Chondrocyte (in vitro differentiated cells): ENCODE measurements around the gene FSIP1. TPM values are rescaled to one million over a fixed set of nuclear protein-coding genes. Genes with fewer than 3 reads are reported as not detected.

Experiments used
- DNase-seq: peaks from one replicate; pipeline ENCODE4 v3.0.0; 2021; ENCODE audit warnings: mixed read lengths, low spot score
- H3K27ac Mint-ChIP-seq: one replicate; pipeline ENCODE4 v1.8.0; 2021; ENCODE audit warnings: mild to moderate bottlenecking, moderate library complexity, mixed read lengths; ENCODE audit not compliant: unreplicated experiment
- H3K27me3 Mint-ChIP-seq: 2 replicates; pipeline ENCODE4 v1.8.0; 2021; ENCODE audit warnings: low read depth, mixed read lengths
- H3K36me3 Mint-ChIP-seq: 2 replicates; pipeline ENCODE4 v1.8.0; 2021; ENCODE audit warnings: low read depth, mixed read lengths
- H3K4me1 Mint-ChIP-seq: 2 replicates; pipeline ENCODE4 v1.8.0; 2021; ENCODE audit warnings: low read depth, mild to moderate bottlenecking, mixed read lengths
- H3K4me3 Mint-ChIP-seq: one replicate; pipeline ENCODE4 v1.8.0; 2021; ENCODE audit warnings: mild to moderate bottlenecking, moderate library complexity, mixed read lengths; ENCODE audit not compliant: unreplicated experiment
- H3K9me3 Mint-ChIP-seq: 2 replicates; pipeline ENCODE4 v1.8.0; 2021; ENCODE audit warnings: low read depth, mixed read lengths
- CTCF ChIP-seq: fragments of 200-600 bp; sonication (generic); IDR thresholded peaks from 2 replicates; pipeline ENCODE4 v1.5.0; 2021; ENCODE audit warnings: antibody characterized with exemption, mild to moderate bottlenecking, moderate library complexity
- total RNA-seq: library from RNA; stranded (reverse); gene quantifications from 3 replicates; pipeline ENCODE4 v1.2.1, GENCODE V29; 2021

The FSIP1 gene
- total RNA-seq, 1 donor from 2014 or later: 0.40 TPM

DNA sequence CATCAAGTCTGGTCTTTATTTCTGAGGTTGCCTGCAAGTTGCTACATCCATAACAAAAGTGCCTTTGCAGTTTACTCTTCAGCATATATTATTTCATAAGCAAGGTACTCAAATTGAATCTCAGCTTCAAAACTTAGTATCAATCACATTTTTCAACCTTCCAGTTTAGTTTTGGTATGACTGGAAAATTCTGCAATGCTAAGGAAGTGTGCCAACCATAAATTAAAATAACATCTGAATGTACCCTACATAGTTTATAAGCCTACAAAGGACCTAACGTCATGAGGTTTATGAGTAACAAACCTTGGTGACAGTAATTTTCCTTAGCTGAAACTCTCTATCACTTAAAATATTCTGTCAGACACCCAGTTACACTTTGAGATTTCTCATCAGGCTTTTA lies 138.9 kb downstream of the FSIP1 start:
- H3K36me3 Mint-ChIP-seq: no peaks in the 10 kb centered on the region
- H3K9me3 Mint-ChIP-seq: no peaks in the 10 kb centered on the region
- no peak for DNase-seq
- no peak for TF ChIP-seq CTCF
- H3K27ac Mint-ChIP-seq: peak overlapping the region; percentile 8
- peaks cover 46% of the 10 kb centered on the region for H3K4me1 Mint-ChIP-seq
- H3K27me3 Mint-ChIP-seq: no peaks in the 10 kb centered on the region
- no peak overlapping the region for H3K4me3 Mint-ChIP-seq

GRCh38 chr15:39642011-39642640 lies 140.5 kb downstream of the FSIP1 start:
- Mint-ChIP-seq H3K27ac (peak overlapping the region; percentile 66), H3K4me1 (peaks cover 46% of the 10 kb centered on the region)
- no peak for DNase-seq

DNA sequence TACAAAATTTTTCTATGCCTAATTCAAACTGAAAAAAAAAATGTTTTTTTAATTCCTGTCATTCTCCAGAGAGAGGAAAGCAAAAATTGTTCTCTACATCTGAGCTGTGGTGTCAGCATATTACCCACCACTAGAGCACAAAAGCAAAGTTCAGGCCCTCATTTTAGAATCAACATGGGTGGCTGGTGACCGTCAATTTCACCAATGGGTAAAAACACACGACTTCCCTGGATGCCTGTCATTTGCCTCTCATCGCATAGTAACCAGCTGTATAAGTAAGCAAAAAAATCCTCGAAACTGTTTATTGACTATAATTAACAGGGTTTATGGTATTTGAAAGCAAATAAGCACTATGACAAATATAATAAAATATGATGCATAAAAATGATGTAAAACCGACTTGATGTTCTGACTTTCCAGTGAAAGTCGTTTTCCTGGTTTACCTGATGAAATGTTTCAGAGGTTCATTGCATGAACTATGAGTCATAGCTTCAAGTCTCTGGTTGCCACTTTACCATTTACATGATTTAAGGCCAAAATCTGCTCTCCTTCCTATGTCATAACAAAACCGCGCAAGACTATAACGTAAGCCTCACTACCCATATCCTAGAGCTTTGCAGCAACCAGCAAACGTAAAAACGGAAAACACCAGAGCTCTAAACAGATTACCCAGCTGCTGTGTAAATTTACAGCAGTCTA lies 141.3 kb downstream of the FSIP1 start:
- H3K36me3 Mint-ChIP-seq: no peaks in the 10 kb centered on the region
- TF ChIP-seq CTCF: peak; percentile 33
- peaks cover 46% of the 10 kb centered on the region for H3K4me1 Mint-ChIP-seq
- H3K27me3 Mint-ChIP-seq: no peaks in the 10 kb centered on the region
- no peak overlapping the region for H3K4me3 Mint-ChIP-seq
- peak overlapping the region; percentile 34 for H3K27ac Mint-ChIP-seq
- H3K9me3 Mint-ChIP-seq: no peaks in the 10 kb centered on the region
- DNase-seq: no peak

More at GRCh38 chr15:39642011-39642640, 140.5 kb downstream of the FSIP1 start:
- TF ChIP-seq CTCF: no peak
- Mint-ChIP-seq H3K36me3 (no peaks in the 10 kb centered on the region), H3K27me3 (no peaks in the 10 kb centered on the region), H3K9me3 (no peaks in the 10 kb centered on the region), H3K4me3 (no peak overlapping the region)

DNA sequence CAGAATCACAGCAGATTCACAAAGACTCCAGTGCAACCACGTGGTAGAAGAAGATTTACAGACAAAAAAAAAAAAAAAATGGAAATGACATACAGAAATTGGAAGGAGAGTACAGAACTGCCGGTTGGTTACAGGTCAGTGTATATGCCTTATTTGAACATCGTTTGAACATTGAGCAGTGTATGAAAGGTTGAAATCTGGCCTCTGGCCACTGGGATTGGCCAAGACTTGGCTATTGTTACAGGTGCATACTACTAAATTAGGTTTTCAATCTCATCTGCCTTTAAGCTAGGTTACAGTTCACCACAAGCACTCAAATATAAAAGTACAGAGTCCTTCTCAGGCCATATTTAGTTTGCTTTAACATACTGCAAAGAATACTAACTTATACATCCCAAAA lies 142.0 kb downstream of the FSIP1 start:
- H3K4me1 Mint-ChIP-seq: peaks cover 46% of the 10 kb centered on the region
- no peak for TF ChIP-seq CTCF
- DNase-seq: no peak
- H3K9me3 Mint-ChIP-seq: no peaks in the 10 kb centered on the region
- no peaks in the 10 kb centered on the region for H3K36me3 Mint-ChIP-seq
- H3K27me3 Mint-ChIP-seq: no peaks in the 10 kb centered on the region
- H3K4me3 Mint-ChIP-seq: no peak overlapping the region
- no peak overlapping the region for H3K27ac Mint-ChIP-seq

GRCh38 chr15:39639037-39639436 lies 143.6 kb downstream of the FSIP1 start:
- no peak for TF ChIP-seq CTCF
- no peak for DNase-seq
- no peaks in the 10 kb centered on the region for H3K27me3 Mint-ChIP-seq
- H3K9me3 Mint-ChIP-seq: no peaks in the 10 kb centered on the region
- H3K4me3 Mint-ChIP-seq: no peak overlapping the region
- no peaks in the 10 kb centered on the region for H3K36me3 Mint-ChIP-seq
- H3K27ac Mint-ChIP-seq: no peak overlapping the region
- H3K4me1 Mint-ChIP-seq: peaks cover 37% of the 10 kb centered on the region
